GM18520 (cell line): ENCODE measurements around the gene SCLT1.

Experiments
- ATAC-seq: cut with Tn5 transposase; IDR thresholded peaks from one replicate; pipeline ENCODE4 v1.9.1; 2021; ENCODE audit not compliant: unreplicated experiment

SCLT1 gene

DNA sequence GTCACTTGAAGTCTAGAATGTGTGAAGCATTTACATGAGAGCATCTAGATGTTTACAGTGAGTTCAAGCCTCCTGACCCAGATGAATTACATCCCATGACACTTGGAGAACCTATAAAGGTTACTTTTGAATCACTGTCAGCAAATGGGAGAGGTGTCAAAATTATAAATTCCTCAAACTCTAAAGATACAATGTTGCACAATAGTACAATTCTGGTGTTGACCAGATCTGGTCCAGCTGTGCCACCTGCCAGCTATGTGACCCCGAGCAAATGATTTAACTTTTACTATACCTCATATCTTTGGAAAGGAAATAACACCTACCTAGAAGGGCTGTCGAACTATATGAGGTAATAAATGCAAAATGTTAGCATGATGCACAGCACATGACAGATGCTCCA lies 214.1 kb downstream of the SCLT1 start:
- no peak for ATAC-seq

DNA sequence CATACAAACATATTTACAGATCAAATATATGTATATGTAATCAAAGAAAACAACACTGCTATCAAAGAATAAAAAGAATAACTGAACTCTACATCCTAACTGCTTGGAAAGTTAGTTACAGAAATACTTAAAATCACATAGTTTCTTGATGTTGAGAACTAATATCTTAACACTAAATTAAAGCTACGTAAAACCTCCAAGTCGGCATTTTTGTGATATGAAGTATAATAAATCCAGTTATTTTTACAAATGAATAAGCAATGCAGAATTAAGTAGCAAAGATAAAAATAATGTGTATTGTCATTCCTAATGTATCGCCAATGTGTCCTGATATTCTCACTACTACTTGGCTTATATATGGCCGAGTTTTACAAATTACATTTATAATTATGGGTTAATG lies 215.4 kb downstream of the SCLT1 start:
- no peak for ATAC-seq

DNA sequence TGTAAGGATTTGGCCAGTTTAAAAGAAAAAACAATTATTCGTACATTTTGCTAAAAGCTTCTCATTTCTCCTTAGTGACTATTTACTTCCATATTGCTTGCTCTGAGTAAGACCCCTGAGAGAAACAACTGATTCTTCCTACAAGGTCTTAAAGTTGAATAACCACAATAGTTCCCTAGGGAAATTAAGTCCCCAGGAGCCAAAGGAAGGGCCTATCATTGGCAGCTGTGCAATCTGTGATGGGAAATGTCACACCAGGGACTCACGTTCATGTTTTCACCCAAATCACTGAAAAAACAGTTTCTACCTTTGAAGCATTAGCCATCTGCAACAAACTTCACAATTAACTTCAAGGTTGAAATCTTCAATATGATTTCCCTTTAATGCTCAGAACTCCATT lies 217.1 kb downstream of the SCLT1 start:
- ATAC-seq = no peak

DNA sequence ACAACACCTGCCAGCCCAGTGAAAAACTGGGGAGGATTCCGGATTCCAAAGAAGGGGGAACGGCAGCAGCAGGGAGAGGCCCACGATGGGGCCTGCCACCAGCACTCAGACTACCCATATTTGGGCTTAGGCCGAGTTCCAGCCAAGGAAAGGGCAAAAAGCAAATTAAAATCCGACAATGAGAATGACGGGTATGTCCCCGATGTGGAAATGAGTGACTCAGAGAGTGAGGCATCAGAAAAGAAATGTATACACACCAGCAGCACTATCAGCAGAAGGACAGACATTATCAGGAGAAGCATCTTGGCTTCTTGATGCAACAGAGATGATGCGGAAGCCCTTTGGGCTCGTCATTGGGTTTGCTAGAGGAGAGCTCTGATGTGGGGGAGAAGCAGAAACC lies 221.4 kb downstream of the SCLT1 start:
- ATAC-seq = no peak

DNA sequence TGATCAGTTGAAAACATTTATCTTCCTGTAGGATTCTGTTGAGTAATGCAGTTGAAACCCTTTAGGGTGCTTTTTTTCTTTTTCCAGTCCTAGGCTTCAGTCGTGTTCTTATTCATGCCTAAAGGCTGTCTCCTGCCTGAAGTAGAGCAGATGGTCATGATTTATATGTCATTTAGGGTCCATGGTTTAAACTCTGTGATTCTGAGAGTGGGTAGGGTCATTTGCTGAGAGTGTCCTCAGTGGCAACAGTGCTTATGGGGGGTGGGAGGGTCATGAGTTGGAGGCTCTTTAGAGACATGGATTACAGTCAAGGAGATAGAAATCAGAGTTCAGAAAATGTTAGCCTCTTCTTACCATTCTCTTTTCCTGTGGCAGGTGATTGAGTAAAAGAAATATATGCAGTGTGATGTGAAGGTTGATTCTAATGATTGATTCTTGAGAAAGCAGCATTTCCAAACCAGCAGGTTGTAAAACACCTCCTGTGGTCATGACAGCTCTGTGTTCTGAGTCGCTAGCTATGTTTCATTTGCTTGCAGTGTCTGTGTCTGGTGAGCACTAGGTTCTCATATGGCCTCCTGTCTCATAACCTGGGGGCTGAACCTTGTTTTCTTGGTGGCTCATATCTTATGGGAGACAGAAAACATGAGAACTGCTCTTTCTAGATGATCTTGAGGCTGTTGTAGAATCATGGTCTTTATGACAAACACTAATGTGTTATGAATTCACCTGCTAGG lies 223.4 kb downstream of the SCLT1 start:
- no peak for ATAC-seq

DNA sequence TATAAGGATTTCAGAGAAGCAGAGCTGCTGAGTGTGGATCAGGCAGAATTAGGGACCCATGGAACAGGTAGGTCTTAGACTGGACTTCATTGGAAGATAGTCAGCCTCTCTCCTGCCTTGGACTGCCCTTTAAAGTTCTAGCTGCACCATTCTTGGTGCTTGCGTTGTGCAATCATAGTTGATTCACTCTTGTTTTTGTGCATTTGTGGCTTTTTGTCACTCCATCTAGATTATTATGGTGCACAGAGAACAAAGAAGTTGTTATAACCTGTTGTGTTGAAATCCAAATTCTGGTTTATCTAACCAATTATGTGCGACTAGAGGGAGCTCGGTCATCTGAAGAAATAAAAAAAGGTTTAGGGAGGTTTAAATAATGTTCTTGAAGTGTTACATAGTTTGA lies 224.6 kb downstream of the SCLT1 start:
- no peak for ATAC-seq

DNA sequence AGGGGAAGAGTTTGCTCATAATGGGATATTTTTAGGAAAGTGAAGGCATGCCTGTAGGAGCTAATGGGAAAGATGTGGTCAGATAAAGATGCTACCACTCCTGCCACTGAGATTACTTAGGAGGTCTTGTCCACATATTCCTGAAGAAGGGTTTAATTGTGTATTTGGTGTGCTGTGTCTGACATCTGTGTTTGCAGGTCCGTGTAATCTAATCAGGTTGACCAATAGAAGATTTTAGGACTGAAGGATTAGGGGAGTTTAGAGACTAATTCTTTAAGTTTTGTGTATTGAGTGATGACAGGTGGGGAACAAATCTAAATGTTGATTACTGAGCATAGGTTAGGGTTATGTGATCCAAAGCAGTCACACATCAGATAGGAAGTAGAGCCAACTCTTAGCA lies 226.6 kb downstream of the SCLT1 start:
- no peak for ATAC-seq

DNA sequence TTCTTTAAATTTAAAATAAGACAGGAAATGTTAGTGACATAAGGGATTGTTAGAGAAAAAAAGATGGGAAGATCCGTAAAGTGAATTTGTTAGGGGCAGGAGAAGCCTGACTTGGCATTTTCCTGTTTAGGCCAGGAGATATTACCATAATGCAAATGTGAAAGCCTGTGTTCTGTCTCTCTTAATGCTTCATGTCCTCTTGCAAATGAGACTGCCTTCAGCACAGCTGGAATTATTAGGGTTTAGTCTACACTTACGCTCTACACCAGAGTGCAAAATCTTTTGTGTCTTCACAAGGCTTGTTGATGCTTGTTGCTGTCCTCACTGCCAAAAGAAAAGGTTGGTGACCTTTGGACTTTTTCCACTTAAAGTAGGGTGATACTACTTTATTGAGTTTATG lies 227.1 kb downstream of the SCLT1 start:
- no peak for ATAC-seq

DNA sequence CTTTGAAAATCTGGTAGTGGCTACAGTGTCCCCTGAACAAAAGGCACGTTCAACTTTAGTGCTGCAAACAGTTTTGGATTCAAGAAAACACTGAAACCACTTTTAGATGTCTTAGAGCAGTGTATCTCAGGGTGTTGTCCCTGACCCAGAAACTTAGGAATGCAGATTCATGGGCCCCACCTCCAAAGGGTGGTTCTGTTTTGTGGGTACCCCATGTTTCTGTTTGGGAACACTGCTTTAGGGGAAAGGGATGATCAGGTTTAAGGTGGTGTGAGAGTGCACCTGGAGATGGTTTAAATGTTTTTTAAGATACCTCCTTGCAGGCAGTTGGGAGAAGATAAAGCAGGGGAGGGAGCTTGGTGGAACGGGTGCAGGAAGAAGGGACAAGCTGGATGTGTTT lies 228.2 kb downstream of the SCLT1 start:
- ATAC-seq = no peak

DNA sequence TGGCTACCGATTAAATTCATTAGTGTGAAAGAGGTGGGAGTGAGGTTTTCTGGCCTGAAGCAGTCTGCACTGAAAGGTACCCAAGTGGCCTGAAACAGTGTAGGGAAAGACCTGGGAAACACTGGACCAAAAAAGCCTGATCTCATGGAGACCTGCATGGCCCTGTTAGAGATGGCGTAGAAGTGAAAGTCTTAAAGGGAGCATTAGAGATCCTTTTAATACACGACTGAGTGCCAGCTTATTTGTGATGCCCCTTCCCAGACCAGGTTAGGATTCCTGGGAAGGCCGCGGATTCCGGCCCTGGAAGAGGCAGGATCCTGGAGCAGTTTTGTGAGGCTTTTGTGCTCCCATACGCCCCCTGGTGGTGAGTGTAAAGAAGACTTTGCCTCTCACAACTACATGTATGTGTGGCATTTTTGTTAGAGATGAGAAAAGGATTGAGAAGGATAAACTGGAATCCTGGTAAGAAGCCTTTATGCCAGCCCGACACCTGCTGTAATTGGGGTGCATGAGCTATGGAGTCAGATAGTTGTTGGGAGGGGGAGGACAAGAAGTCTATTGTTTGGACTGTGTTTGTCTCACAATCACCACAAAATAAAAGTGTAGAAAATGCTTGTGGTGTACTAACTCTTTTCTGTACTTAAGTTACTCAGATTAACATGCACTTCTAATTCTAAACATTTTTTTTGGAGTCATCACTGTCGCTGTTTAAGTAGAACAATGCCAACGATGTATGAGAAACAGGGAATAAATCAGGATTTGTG lies 229.8 kb downstream of the SCLT1 start:
- ATAC-seq = no peak

DNA sequence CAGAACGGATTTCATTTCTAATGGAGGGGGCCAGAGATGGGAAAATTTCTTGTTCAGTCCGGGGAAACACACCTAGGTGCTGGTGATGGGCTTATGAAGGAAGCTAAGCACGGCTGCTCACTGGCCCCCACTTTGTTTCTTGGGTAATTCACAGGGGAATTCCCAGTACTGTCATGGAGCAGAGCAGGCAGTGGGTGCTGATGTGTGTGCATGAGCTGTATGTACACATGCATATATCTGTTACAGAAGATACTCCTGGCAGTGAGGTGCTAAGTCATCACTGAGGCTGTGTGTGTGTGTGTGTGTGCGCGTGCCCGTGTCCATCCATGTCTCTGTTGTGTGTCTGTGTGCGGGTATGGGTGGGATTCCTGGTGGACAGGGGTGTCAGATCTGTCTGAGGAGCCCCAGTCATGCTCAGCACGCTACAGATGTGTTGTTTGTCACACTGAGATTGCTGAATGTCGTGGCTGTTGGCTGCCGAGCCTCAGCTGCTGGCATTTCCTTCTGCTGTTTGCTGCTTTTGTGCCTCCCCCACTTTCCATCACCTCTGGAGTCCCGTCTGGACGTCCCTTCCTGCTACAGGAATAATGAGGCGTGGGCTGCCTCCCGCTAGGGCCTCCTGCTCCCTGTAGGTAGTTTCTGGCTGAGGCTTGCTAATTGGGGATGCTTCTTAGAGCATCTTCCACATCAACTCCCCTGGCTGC lies 230.6 kb downstream of the SCLT1 start:
- ATAC-seq = peak; percentile 53

DNA sequence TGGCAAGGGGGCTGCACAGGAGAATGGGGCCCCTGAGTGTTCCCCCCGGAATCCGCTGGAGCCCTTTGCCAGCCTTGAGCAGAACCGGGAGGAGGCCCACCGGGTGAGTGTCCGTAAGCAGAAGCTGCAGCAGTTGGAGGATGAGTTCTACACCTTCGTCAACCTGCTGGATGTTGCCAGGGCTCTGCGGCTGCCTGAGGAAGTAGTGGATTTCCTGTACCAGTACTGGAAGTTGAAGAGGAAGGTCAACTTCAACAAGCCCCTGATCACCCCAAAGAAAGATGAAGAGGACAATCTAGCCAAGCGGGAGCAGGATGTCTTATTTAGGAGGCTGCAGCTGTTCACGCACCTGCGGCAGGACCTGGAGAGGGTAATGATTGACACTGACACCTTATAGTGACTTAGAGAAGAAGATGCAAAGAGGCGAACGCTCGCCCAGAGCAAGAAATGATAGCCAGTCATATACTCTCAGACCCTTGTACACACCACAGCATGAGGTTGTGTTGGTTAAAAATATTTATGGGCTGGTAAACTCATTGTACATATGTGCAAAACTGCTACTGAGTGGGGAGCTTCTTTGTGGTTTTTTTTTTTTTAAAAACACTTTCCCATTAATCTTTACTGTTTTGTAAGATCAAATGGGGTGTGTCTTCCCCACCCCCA lies 231.4 kb downstream of the SCLT1 start:
- ATAC-seq = no peak

DNA sequence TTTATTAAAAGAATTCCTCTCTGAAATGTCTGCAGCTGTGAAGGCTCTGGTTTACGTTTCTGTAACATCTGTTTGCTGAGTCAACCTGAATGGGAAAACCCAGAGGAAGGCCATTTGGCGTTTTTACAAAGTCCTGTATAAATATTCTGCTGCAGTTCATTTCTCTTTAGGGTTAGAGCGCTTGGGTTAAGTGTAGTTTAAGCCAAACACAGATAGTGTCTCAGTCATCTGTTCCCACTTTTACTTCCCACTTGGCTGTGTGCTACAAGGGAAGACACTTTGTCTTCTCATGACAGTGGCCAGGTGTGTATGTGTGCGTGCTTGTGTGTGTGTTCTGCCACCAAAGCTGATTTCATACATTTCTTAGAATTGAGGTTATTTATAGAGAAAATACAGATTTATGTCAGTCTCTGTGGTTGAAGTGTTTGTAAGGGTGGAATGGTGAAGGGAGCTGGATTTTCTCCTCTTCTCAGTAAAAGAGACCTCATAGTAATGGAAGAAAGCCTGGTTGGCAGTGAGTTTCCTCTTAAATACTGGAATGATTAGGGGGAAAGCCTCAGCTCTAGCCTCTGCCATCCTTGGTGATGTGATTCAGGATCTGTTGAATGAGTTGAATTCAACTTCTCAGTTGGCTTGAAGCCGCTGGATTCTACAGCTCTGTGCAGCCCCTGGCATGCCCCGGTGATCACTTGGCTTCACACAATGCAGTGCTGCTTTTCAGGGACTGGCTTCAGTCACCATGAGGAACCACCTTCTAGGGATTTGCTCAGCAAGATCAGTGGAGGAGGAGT lies 233.3 kb downstream of the SCLT1 start:
- ATAC-seq = no peak

DNA sequence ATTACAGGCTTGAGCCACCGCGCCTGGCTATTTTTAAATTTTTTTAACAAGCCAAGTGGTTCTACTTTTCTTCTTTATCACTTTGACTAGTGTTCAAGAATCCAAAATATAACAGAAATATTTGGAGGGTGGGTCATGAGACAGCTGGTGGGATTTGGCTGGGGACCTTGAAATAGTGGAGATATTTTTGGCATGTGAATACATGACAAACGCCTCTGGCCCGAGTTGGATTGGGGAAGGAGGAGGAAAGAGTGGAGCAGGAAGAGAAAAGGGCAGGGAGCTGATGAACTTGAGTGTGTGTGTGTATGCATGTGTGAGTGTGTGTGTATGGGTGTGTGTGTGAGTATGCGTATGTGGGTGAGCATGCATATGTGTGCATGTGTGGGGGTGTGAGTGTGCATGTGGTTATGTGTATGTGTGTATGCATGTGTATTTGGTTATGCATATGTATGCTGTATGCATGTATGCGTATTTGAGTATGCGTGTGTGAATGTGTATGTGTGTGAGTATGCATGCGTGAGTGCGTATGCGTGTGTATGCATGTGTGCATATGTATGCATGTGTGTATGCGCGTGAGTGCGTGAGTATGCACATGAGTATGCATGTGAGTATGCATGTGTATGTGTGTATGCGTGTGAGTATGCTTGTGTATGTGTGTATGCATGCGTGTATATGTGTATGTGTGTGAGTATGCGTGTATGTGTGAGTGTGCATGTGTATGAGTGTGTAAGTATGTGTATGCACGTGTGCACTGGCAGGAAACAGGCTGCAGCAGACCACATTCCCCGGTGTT lies 234.3 kb downstream of the SCLT1 start:
- no peak for ATAC-seq

DNA sequence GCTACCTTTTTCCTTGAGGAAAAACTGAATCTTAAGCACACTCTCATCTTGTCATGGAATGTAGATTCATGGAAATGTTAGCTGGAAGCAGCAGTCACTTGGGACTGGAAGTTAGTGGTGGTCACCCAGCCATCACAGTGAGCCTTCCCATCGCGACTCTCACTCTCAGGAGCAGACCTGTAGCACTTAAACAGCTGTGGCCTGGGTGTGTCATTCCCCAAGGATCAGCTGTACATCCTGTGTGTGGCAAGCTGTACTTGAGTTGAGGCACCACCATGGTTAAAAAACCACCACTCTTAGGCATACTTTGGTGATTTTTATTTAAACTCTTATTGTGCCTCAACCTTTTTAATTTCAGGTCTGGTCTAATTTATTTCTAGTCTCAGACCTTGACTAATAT lies 237.1 kb downstream of the SCLT1 start:
- no peak for ATAC-seq

DNA sequence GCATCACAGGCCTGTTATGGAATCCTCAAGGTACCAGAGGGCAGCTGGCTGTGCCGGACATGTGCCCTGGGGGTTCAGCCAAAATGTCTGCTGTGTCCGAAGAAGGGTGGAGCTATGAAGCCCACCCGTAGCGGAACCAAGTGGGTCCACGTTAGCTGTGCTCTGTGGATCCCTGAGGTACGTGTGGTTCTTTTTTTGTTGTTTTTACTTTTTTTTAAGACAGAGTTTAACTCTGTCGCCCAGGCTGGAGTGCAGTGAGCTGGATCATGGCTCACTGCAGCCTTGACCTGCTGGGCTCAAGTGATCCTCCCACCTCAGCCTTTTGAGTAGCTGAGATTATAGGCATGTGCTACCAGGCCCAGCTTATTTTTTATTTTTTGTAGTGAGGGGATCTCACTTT lies 237.7 kb downstream of the SCLT1 start:
- ATAC-seq = no peak

DNA sequence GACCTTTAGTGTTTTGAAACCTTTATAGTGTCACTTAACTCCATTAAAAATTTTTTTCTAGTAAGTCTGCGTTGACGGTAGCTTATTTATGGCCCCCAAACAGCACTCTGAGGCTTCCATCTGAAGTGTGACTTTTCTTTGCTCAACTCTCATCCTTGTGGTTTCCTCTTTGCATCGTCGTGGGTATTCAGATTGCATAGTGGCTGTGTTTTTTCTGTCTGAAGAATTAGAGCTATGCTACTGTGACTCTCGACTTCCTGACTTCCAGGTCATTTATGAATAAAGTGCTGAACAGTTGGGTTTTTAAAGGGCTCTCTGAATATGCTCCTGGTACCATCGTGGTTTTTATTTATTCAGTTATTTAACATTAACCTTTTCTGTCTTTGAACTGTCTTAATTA lies 238.9 kb downstream of the SCLT1 start:
- ATAC-seq = peak; percentile 88

DNA sequence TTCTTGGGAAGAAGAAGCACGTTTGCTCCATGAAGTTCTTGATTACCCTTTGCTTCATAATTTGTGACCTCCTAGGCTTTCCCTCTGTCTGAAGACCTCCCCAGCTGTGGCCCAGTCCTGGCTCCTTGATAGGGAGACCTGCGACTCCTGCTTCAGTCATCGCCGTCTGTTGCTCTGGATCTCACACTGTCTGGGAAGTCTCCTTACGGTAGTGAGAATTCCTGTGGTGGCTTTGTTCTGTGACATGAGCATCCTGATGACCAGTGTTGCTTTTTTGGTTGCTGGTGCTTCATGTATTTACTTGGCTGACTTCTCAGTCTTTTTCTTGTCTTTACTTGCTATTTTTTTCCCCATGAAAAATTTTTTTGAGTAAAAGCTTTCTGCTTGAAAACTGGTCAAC lies 239.6 kb downstream of the SCLT1 start:
- no peak for ATAC-seq

DNA sequence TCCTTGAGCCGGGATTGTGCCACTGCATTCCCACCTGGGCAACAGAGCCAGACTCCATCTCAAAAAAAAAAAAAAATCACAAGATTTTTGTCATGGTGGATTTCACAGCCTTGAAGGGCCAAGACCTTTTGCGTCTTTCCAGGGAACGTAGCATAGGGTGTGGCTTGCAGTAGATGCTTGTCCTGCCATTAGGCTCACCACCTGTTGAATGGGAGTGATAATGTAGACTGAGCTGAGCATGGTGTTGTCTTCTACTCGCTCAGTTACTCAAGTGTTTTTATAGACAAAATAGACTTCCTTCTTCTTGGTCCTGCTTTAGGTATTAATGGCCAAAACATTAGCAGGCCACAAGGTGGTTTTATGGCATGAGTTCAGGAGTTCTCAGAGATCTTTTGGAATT lies 243.1 kb downstream of the SCLT1 start:
- no peak for ATAC-seq

DNA sequence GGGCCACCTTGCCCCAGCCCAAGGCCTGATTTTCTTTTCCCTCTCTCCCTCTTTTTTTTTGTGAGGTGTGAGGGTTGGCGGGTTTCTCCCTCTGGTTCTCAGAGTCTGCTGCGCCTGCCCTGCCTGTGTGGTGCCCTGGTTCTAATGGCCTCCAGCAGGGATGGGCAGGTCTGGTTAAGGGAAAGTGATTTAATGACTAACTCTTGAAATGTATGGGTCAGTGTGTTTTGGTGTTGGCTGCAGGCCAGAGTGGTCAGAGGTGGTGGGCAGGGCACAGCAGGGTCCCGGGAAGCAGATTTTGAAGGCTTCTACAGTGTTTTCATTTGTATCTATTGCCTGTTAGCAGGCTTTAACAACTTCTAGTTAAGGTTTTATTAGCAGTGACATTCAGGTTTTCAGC lies 244.9 kb downstream of the SCLT1 start:
- no peak for ATAC-seq
